ENCODE data around the gene HRH4.

The HRH4 gene

DNA sequence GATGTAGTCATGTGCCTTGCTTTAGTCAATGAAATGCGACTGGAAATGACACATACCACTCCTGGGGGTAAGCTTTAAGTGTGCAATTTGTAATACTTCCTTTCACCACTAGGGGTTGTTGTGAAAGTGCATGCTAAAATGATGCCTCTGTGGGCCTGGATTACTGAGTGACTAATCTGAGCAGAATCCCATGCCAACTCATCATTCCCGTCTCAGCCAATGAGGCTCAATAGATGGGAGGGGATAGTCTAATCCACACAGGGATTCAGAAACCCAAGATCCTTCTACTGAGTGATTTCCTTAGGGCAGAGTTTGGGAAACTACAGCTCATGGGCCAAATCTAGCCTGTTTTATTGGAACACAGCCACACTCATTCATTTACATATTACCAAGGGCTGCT is 54.0 kb downstream of the HRH4 start:
- DNase-seq, result no peak

DNA sequence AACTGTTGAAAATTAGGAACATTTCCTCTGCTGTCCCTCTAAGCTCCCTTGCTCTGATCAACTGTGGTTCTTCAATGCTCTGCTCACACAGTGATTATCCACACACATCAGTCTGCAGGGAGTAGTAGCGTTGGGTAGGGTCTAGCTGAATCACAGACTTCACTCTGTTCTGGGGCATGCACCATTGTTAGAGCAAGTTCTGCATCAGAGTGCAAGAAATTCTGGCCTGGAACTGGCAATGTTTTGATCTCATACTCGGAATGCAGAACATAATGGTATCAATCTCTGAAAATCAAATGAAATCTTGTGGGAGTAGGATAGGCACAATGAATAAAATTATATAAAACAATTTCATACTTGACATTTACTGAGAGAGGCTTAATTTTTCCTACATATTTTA is 55.3 kb downstream of the HRH4 start:
- no peak for DNase-seq

DNA sequence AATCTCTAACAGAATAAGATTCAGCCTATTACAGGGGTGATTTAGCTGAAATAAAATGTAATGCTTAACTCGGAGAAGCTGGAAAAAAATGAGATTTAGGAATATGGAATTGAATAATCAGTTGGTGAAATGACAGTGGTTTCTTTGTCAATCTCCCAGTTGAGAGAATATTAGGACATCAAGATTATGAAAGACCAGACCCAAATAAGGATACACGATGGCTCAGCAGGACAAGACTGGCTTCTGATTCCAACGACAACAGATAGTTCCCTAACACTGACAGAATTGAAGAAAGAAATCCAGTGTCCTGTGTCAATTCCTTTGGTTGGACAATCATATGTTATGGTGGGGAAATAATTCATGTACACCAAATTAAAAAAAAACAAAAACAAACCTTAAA is 55.8 kb downstream of the HRH4 start:
- no peak for DNase-seq

DNA sequence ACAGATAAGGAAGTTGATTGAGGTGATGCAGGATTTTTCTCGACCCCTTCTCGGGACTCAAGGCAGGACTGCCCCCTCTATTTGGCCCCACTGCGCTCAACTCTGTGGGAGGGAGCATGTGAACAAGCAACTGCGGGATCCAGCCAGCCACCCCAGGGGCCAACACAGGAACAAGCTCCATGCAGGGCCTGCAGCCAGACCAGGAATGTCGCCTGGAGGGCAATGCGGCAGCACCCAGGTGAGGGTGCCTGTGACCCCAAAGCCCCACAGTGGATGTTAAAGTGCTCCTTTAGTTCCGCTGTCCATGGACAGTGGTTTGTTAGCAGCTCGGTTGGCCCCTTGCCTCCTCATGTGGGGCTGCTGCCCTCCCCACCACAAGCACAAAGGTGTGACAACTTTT is 57.1 kb downstream of the HRH4 start:
- DNase-seq, result no peak

DNA sequence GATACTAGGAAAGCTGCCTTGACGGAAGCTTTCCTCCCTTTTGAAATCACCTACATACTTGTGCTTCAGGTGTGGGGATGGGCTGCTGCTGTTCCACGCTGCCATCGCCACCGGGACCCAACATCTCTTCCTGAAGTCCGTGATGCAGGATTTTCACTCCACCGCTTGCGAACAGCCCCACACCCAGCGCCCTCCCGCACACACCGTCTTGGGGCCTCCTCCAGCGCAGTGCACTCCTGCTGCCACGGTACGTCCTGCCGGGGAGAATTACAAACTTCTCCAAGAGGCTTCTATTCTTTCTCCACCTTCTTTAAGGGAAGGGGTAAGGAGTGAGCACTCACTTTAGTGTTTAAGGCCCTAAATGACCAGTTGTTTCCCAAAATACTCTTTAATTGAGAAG is 58.2 kb downstream of the HRH4 start:
- DNase-seq, result no peak

Data from stimulated activated naive CD4-positive, alpha-beta T cell treated with Interleukin-2 at 50 U/mL for 16 hours (primary cell).